IMR-90 (cell line): ENCODE data around the gene ZFPM1. TPM values are rescaled to one million over a fixed set of nuclear protein-coding genes. Genes with fewer than 3 reads are reported as not detected.

Experiments
- ATAC-seq: fragments of 200-7000 bp; cut with Tn5 transposase; 2 replicates; pipeline ENCODE4 v1.9.1; 2020; ENCODE audit warnings: low read depth, mild to moderate bottlenecking, moderate library complexity
- BruUV-seq: library from RNA; stranded (reverse); fragments of 400-500 nt; replicated peaks from 2 replicates; lab custom pipeline; 2021; lab: Mats Ljungman, UMichigan
- CTCF ChIA-PET: fragments of 300-600 bp; formaldehyde crosslinking; extraction: SDS; loops from one replicate; lab custom pipeline; 2021; ENCODE audit warnings: antibody characterized with exemption; lab: Yijun Ruan, JAX
- POLR2A ChIA-PET: fragments of 300-600 bp; sonication (Branson Sonifier 250); formaldehyde crosslinking; loops from one replicate; lab custom pipeline; 2022; ENCODE audit warnings: antibody characterized with exemption; ENCODE audit not compliant: unreplicated experiment; lab: Charles Lee
- DNase-seq: peaks from one replicate; pipeline ENCODE4 v3.0.0; 2013
- H2AFZ ChIP-seq: replicated peaks from 2 replicates; pipeline ENCODE3; 2013; ENCODE audit warnings: low read length, mild to moderate bottlenecking; ENCODE audit not compliant: poor library complexity
- H2AK5ac ChIP-seq: 2 replicates; pipeline ENCODE4 v1.6.1; 2013; ENCODE audit warnings: low read depth, low read length, inconsistent platforms
- H2AK9ac ChIP-seq: replicated peaks from 2 replicates; pipeline ENCODE3; 2013; ENCODE audit warnings: mild to moderate bottlenecking, low read depth, low read length, moderate library complexity; ENCODE audit not compliant: poor library complexity
- H2BK120ac ChIP-seq: 2 replicates; pipeline ENCODE4 v1.6.1; 2013; ENCODE audit warnings: low read depth, low read length, inconsistent platforms
- H2BK15ac ChIP-seq: 3 replicates; pipeline ENCODE4 v1.6.1; 2013; ENCODE audit warnings: low read depth, low read length, inconsistent platforms
- H2BK20ac ChIP-seq: 2 replicates; pipeline ENCODE4 v1.6.1; 2013; ENCODE audit warnings: low read depth, mild to moderate bottlenecking, inconsistent platforms, low read length, moderate library complexity
- H2BK5ac ChIP-seq: 2 replicates; pipeline ENCODE4 v1.6.1; 2013; ENCODE audit warnings: mild to moderate bottlenecking, low read depth, low read length, inconsistent platforms; ENCODE audit not compliant: poor library complexity, severe bottlenecking
- H3K14ac ChIP-seq: replicated peaks from 2 replicates; pipeline ENCODE4 v1.6.1; 2013; ENCODE audit warnings: low read depth, low read length, inconsistent platforms
- H3K18ac ChIP-seq: 2 replicates; pipeline ENCODE4 v1.6.1; 2013; ENCODE audit warnings: low read depth, low read length, control low read depth
- H3K23ac ChIP-seq: 2 replicates; pipeline ENCODE4 v1.6.1; 2013; ENCODE audit warnings: low read depth, low read length, inconsistent platforms
- H3K27ac ChIP-seq: 2 replicates; pipeline ENCODE4 v1.5.1; 2013; ENCODE audit warnings: mild to moderate bottlenecking, control low read depth, low read length; ENCODE audit not compliant: insufficient read depth
- H3K27me3 ChIP-seq: 2 replicates; pipeline ENCODE4 v1.6.1; 2013; ENCODE audit warnings: low read length; ENCODE audit not compliant: control insufficient read depth, insufficient read depth
- H3K36me3 ChIP-seq: 2 replicates; pipeline ENCODE4 v1.6.1; 2013; ENCODE audit warnings: low read length, mixed read lengths; ENCODE audit not compliant: control insufficient read depth, insufficient read depth
- H3K4ac ChIP-seq: 2 replicates; pipeline ENCODE4 v1.6.1; 2013; ENCODE audit warnings: low read depth, low read length, inconsistent platforms
- H3K4me1 ChIP-seq: 2 replicates; pipeline ENCODE4 v1.6.1; 2013; ENCODE audit warnings: low read length, mixed read lengths; ENCODE audit not compliant: control insufficient read depth, insufficient read depth
- H3K4me2 ChIP-seq: 2 replicates; pipeline ENCODE4 v1.6.1; 2013; ENCODE audit warnings: low read depth, mild to moderate bottlenecking, control low read depth, low read length, moderate library complexity
- H3K4me3 ChIP-seq: 2 replicates; pipeline ENCODE4 v1.5.1; 2013; ENCODE audit warnings: low read depth, mild to moderate bottlenecking, control low read depth, low read length, moderate library complexity; ENCODE audit not compliant: insufficient read depth
- H3K56ac ChIP-seq: 2 replicates; pipeline ENCODE4 v1.6.1; 2013; ENCODE audit warnings: low read length, inconsistent platforms; ENCODE audit not compliant: insufficient read depth; ENCODE audit errors: extremely low read depth
- H3K79me1 ChIP-seq, 2 experiments: 2 replicates each; pipeline ENCODE4 v1.6.1; 2013; ENCODE audit warnings: low read length in 2 of 2, inconsistent platforms in 1 of 2, low read depth in 1 of 2
- H3K9ac ChIP-seq: 2 replicates; pipeline ENCODE4 v1.6.1; 2013; ENCODE audit warnings: low read depth, low read length, control low read depth
- H3K9me1 ChIP-seq: 2 replicates; pipeline ENCODE4 v1.6.1; 2013; ENCODE audit warnings: low read length, inconsistent platforms; ENCODE audit not compliant: insufficient read depth
- H3K9me3 ChIP-seq: 2 replicates; pipeline ENCODE4 v1.6.1; 2013; ENCODE audit warnings: low read length; ENCODE audit not compliant: control insufficient read depth, insufficient read depth
- H4K20me1 ChIP-seq: 2 replicates; pipeline ENCODE4 v1.6.1; 2013; ENCODE audit warnings: low read length, inconsistent platforms; ENCODE audit not compliant: insufficient read depth
- H4K5ac ChIP-seq: 2 replicates; pipeline ENCODE4 v1.6.1; 2013; ENCODE audit warnings: mild to moderate bottlenecking, low read depth, low read length, control low read depth
- H4K8ac ChIP-seq, 2 experiments: 2 replicates each; pipeline ENCODE4 v1.6.1; 2013; ENCODE audit warnings: low read depth in 2 of 2, low read length in 2 of 2, control low read depth in 1 of 2, inconsistent platforms in 1 of 2
- H4K91ac ChIP-seq: 2 replicates; pipeline ENCODE4 v1.6.1; 2013; ENCODE audit warnings: low read depth, low read length, inconsistent platforms; ENCODE audit not compliant: insufficient read depth
- MAZ ChIP-seq: IDR thresholded peaks from 2 replicates; pipeline ENCODE4 v1.6.1; 2012; ENCODE audit warnings: low read depth, mild to moderate bottlenecking, low read length, improper control_type of control experiment, moderate library complexity, borderline replicate concordance
- RAD21 ChIP-seq: IDR thresholded peaks from 2 replicates; pipeline ENCODE4 v1.6.1; 2012; ENCODE audit warnings: low read length, improper control_type of control experiment
- WGBS, 2 experiments: methylation state at CpG; one replicate each; pipeline versions ENCODE4 v1.1.5 to v1.1.7; 2013; ENCODE audit warnings: missing lambda C conversion rate in 2 of 2; ENCODE audit not compliant: insufficient read length in 1 of 2; ENCODE audit errors: extremely low coverage in 2 of 2; 5-methylcytosine and 5-hydroxymethylcytosine counted together
- dilution Hi-C: fragments of 300-500 bp; cut with HindIII; formaldehyde crosslinking; loops from one replicate; pipeline ENCODE4 v1.14.3; 2018; ENCODE audit warnings: low sequenced_read_pairs; ENCODE audit not compliant: unreplicated experiment
- in situ Hi-C: fragments of 300-500 bp; cut with MboI; formaldehyde crosslinking; loops from 3 replicates; pipeline ENCODE4 v1.14.3; 2019; ENCODE audit warnings: low sequenced_read_pairs, inconsistent platforms, mixed read lengths
- intact Hi-C: fragments of 100-400 bp; cut with micrococcal nuclease; formaldehyde crosslinking; loops from 2 replicates; pipeline ENCODE4 v1.10.0; 2022
- polyA plus RNA-seq, 3 experiments: library from polyadenylated mRNA; depleted of rRNA; stranded (reverse); fragments of >200 nt; gene quantifications; 2 replicates each; pipeline ENCODE4 v1.2.3, GENCODE V29; 2012; ENCODE audit warnings: low replicate concordance in 1 of 3
- total RNA-seq: library from RNA; depleted of rRNA; stranded (reverse); fragments of >200 nt; gene quantifications from 2 replicates; pipeline ENCODE4 v1.2.3, GENCODE V29; 2012
- TF ChIP-seq, protein P1 (sequence below): conservative IDR thresholded peaks from 2 replicates; pipeline ENCODE4 v1.5.1; 2012; ENCODE audit warnings: mild to moderate bottlenecking, low read depth, low read length, improper control_type of control experiment

ZFPM1 gene
- total and polyA plus RNA-seq, 2 of the 4 experiments (the other 2 are of a cell fraction): 0.36 to 1.1 TPM

DNA sequence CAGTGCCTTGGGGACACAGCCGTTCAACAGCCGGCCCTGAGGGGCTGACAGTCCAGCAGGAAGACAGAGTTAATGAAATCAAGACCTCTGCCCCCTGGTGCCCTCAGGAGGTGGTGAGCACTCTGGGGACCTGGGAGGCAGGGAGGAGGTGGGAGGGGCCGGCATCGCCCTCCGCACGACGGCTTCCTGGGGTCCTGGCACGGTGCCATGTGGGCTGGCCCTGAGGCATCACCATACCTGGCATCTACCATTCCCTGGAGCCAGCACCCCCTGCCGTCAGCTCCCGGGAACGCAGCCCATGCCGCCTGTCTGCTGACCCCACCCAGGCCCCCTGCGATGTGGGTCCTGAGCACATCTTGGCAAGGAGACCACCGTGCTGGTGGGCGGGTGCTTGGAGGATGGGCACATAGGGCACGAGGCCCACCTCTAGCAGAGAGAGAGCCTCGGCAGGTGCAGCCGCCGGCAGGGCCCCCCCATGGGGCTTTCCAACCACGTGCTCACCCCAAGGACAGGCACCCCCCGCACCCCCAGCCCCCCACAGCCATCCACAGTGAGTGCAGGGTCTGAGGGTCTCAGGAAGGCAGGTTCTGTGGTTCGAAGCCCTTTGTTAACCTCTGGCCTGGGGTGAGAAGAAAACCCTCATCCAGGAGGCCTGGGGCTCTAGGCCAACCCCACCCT, 52.5 kb downstream of the ZFPM1 start:
- intact Hi-C loops (no loop called here), dilution Hi-C loops (no loop called here), in situ Hi-C loops (no loop called here)
- Histone ChIP-seq H3K4ac (no peak overlapping the region), H3K4me2 (no peak overlapping the region), H2BK120ac (no peak overlapping the region), H2AFZ (peak overlapping the region; percentile 37), H3K9ac (no peak overlapping the region), H3K27me3 (no peaks in the 10 kb centered on the region), H2AK9ac (no peak overlapping the region), H4K8ac (no peak overlapping the region), H4K91ac (no peak overlapping the region), H4K20me1 (peaks cover 7% of the 10 kb centered on the region), H4K5ac (no peak overlapping the region), H3K36me3 (peaks cover 1% of the 10 kb centered on the region; the same call in 1 of the 2 replicates), H3K4me3 (no peak overlapping the region), H2AK5ac (no peak overlapping the region), H3K18ac (no peak overlapping the region), H3K79me1 (no peaks in the 10 kb centered on the region), H3K9me1 (no peaks in the 10 kb centered on the region), H2BK15ac (no peak overlapping the region), H3K9me3 (no peaks in the 10 kb centered on the region), H3K56ac (no peak overlapping the region), H3K27ac (no peak overlapping the region), H3K23ac (no peak overlapping the region), H3K4me1 (no peaks in the 10 kb centered on the region), H2BK20ac (no peak overlapping the region), H2BK5ac (no peak overlapping the region), H3K14ac (no peak overlapping the region)
- CTCF ChIA-PET: no interaction called here
- no TSS peak for BruUV-seq
- TF ChIP-seq, protein P1, sequence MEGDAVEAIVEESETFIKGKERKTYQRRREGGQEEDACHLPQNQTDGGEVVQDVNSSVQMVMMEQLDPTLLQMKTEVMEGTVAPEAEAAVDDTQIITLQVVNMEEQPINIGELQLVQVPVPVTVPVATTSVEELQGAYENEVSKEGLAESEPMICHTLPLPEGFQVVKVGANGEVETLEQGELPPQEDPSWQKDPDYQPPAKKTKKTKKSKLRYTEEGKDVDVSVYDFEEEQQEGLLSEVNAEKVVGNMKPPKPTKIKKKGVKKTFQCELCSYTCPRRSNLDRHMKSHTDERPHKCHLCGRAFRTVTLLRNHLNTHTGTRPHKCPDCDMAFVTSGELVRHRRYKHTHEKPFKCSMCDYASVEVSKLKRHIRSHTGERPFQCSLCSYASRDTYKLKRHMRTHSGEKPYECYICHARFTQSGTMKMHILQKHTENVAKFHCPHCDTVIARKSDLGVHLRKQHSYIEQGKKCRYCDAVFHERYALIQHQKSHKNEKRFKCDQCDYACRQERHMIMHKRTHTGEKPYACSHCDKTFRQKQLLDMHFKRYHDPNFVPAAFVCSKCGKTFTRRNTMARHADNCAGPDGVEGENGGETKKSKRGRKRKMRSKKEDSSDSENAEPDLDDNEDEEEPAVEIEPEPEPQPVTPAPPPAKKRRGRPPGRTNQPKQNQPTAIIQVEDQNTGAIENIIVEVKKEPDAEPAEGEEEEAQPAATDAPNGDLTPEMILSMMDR: peak; percentile 33
- TF ChIP-seq RAD21: peak; percentile 15; the same call in 1 of the 2 replicates
- TF ChIP-seq MAZ: no peak
- POLR2A ChIA-PET: no interaction called here
- DNase-seq: no peak
- no CpG with 5 or more reads among the region's 22 CpGs for WGBS, 2 experiments
- ATAC-seq: no peak
